Parathyroid adenoma (tissue), 2 donors: Measurements from ENCODE around the gene FKBP4.

Experiments used
- H2AFZ ChIP-seq: fragments of 300-600 bp; sonication (generic); one replicate; pipeline ENCODE4 v1.7.0; 2017; ENCODE audit warnings: antibody characterized with exemption, mild to moderate bottlenecking
- H3K27ac ChIP-seq: fragments of 300-600 bp; sonication (generic); one replicate; pipeline ENCODE4 v1.7.0; 2017
- H3K27me3 ChIP-seq: fragments of 300-600 bp; sonication (generic); one replicate; pipeline ENCODE4 v1.7.0; 2017; ENCODE audit warnings: low read length; ENCODE audit not compliant: control insufficient read depth, insufficient read depth
- H3K36me3 ChIP-seq: fragments of 300-600 bp; sonication (generic); one replicate; pipeline ENCODE4 v1.7.0; 2017; ENCODE audit warnings: low read length; ENCODE audit not compliant: control insufficient read depth, insufficient read depth
- H3K4me1 ChIP-seq: fragments of 300-600 bp; sonication (generic); one replicate; pipeline ENCODE4 v1.7.0; 2017; ENCODE audit warnings: control low read depth
- H3K4me2 ChIP-seq: fragments of 300-600 bp; sonication (generic); one replicate; pipeline ENCODE4 v1.7.0; 2017; ENCODE audit warnings: low read length
- H3K4me3 ChIP-seq: fragments of 300-600 bp; sonication (generic); one replicate; pipeline ENCODE4 v1.7.0; 2017; ENCODE audit warnings: low read depth, low read length
- H3K79me2 ChIP-seq: fragments of 300-600 bp; sonication (generic); one replicate; pipeline ENCODE4 v1.7.0; 2017; ENCODE audit warnings: control low read depth
- H3K9ac ChIP-seq: fragments of 300-600 bp; sonication (generic); one replicate; pipeline ENCODE4 v1.7.0; 2017; ENCODE audit warnings: mild to moderate bottlenecking
- H3K9me3 ChIP-seq: fragments of 300-600 bp; sonication (generic); one replicate; pipeline ENCODE4 v1.7.0; 2017; ENCODE audit warnings: low read length; ENCODE audit not compliant: control insufficient read depth
- CTCF ChIP-seq: fragments of 300-600 bp; sonication (generic); IDR thresholded peaks from one replicate; pipeline ENCODE4 v1.7.0; 2017; ENCODE audit warnings: antibody characterized with exemption, mild to moderate bottlenecking
- donor health status: primary hyperparathyroidism.

Gene FKBP4

GRCh38 chr12:2826721-2827515 is 32.1 kb downstream of the FKBP4 start:
- TF ChIP-seq CTCF: no peak
- Histone ChIP-seq H3K9ac (no peak overlapping the region), H3K4me3 (no peak overlapping the region), H3K9me3 (no peaks in the 10 kb centered on the region), H3K36me3 (no peaks in the 10 kb centered on the region), H2AFZ (no peak overlapping the region), H3K79me2 (no peaks in the 10 kb centered on the region), H3K27me3 (no peaks in the 10 kb centered on the region), H3K27ac (no peak overlapping the region), H3K4me1 (no peaks in the 10 kb centered on the region), H3K4me2 (no peak overlapping the region)

- no peak for TF ChIP-seq CTCF
- H3K79me2 ChIP-seq: no peaks in the 10 kb centered on the region
- H3K9me3 ChIP-seq: no peaks in the 10 kb centered on the region
- H3K36me3 ChIP-seq: no peaks in the 10 kb centered on the region
- no peaks in the 10 kb centered on the region for H3K27me3 ChIP-seq
- no peak overlapping the region for H3K4me3 ChIP-seq
- no peak overlapping the region for H3K9ac ChIP-seq
- H3K4me2 ChIP-seq: no peak overlapping the region
- H2AFZ ChIP-seq: no peak overlapping the region
- no peaks in the 10 kb centered on the region for H3K4me1 ChIP-seq
- no peak overlapping the region for H3K27ac ChIP-seq
These were observed 34.5 kb downstream of the FKBP4 start for GRCh38 chr12:2829275-2829674.

GRCh38 chr12:2832550-2833127 is 37.9 kb downstream of the FKBP4 start:
- H3K27ac ChIP-seq: no peak overlapping the region

GRCh38 chr12:2833327-2833726 is 38.6 kb downstream of the FKBP4 start:
- no peak overlapping the region for H3K9ac ChIP-seq
- no peaks in the 10 kb centered on the region for H3K36me3 ChIP-seq
- no peak overlapping the region for H3K4me2 ChIP-seq
- H3K4me1 ChIP-seq: no peaks in the 10 kb centered on the region
- no peaks in the 10 kb centered on the region for H3K79me2 ChIP-seq
- H2AFZ ChIP-seq: no peak overlapping the region
- no peak overlapping the region for H3K4me3 ChIP-seq
- TF ChIP-seq CTCF: no peak
- H3K27ac ChIP-seq: no peak overlapping the region
- H3K9me3 ChIP-seq: no peaks in the 10 kb centered on the region
- no peaks in the 10 kb centered on the region for H3K27me3 ChIP-seq

More at GRCh38 chr12:2832550-2833127, 37.9 kb downstream of the FKBP4 start:
- no peaks in the 10 kb centered on the region for H3K27me3 ChIP-seq
- no peak overlapping the region for H3K4me3 ChIP-seq
- H3K9ac ChIP-seq: no peak overlapping the region
- no peak for TF ChIP-seq CTCF
- no peaks in the 10 kb centered on the region for H3K4me1 ChIP-seq
- no peaks in the 10 kb centered on the region for H3K36me3 ChIP-seq
- H3K9me3 ChIP-seq: no peaks in the 10 kb centered on the region
- no peak overlapping the region for H2AFZ ChIP-seq
- no peak overlapping the region for H3K4me2 ChIP-seq
- no peaks in the 10 kb centered on the region for H3K79me2 ChIP-seq
